Omental fat pad (tissue), 4 donors: ENCODE results near the gene RNF227. TPM values are rescaled to one million over a fixed set of nuclear protein-coding genes. Genes with fewer than 3 reads are reported as not detected.

Experiments
- ATAC-seq: fragments of 150-250 bp; one replicate; pipeline ENCODE4 v1.9.1; 2016; ENCODE audit warnings: mild to moderate bottlenecking, moderate library complexity; ENCODE audit not compliant: low FRiP score
- DNase-seq: peaks from one replicate; pipeline ENCODE4 v3.0.0-alpha.2; 2019; ENCODE audit warnings: low spot score
- total RNA-seq, 4 donors: library from RNA; depleted of rRNA; stranded (reverse); fragments of >200 nt; gene quantifications; one replicate each; pipeline ENCODE4 v1.1.0, GENCODE V29; 2016
- TF ChIP-seq, protein P1 (sequence below), 3 donors: fragments of 450-650 bp; IDR thresholded peaks; one replicate each; pipeline ENCODE4 v1.5.1; 2016 to 2017; ENCODE audit warnings: antibody characterized with exemption in 3 of 3, mild to moderate bottlenecking in 3 of 3, moderate library complexity in 2 of 3

The RNF227 gene
- total RNA-seq, 4 donors from 2014 or later, result 4.1 to 19.1 (median 9.7) TPM

DNA sequence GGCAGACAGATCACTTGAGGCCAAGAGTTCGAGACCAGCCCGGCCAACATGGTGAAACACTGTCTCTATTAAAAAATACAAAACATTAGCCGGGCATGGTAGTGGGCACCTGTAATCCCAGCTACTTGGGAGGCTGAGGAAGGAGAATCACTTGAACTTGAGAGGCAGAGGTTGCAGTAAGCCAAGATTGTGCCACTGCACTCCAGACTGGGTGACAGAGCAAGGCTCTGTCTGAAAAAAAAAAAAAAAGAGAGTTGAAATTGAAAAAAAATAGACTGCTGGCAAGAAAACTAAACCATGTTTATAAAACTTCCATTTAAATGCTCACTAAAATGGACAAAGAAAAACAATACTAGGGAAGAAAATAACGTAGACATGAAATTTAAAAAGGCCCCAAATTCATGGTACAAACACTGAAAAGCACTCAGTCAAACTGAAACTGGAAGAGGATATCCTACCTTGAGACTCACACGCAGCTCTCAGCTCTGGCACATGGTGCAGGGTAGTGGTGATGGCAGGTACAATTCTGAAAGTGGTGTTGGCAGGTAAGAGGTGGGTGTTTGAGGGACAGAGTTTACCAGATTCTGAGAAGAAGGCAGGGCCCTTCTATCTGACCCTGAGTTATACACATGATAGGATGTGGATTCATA, 35.2 kb upstream of the RNF227 start:
- ATAC-seq, result no peak
- no peak for DNase-seq
- TF ChIP-seq, protein P1, sequence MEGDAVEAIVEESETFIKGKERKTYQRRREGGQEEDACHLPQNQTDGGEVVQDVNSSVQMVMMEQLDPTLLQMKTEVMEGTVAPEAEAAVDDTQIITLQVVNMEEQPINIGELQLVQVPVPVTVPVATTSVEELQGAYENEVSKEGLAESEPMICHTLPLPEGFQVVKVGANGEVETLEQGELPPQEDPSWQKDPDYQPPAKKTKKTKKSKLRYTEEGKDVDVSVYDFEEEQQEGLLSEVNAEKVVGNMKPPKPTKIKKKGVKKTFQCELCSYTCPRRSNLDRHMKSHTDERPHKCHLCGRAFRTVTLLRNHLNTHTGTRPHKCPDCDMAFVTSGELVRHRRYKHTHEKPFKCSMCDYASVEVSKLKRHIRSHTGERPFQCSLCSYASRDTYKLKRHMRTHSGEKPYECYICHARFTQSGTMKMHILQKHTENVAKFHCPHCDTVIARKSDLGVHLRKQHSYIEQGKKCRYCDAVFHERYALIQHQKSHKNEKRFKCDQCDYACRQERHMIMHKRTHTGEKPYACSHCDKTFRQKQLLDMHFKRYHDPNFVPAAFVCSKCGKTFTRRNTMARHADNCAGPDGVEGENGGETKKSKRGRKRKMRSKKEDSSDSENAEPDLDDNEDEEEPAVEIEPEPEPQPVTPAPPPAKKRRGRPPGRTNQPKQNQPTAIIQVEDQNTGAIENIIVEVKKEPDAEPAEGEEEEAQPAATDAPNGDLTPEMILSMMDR (IDR thresholded peaks at IDR 0.05), result no peak

DNA sequence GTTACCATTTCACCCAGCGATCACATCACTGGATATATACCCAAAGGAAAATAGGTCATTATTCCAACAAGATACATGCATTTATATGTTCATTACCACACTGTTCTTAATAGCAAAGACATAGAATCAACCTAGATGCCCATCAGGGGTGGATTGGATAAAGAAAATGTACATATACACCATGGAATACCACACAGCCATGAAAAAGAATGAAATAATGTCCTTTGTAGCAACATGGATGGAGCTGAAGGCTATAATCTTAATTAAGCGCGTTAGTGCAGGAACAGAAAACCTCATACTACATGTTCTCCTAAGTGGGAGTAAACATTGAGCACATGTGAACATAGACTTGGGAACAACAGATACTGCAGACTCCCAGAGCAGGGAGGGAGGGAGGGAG, 34.5 kb upstream of the RNF227 start:
- DNase-seq, result no peak
- no peak for ATAC-seq
- TF ChIP-seq, protein P1 (IDR thresholded peaks at IDR 0.05), result no peak

DNA sequence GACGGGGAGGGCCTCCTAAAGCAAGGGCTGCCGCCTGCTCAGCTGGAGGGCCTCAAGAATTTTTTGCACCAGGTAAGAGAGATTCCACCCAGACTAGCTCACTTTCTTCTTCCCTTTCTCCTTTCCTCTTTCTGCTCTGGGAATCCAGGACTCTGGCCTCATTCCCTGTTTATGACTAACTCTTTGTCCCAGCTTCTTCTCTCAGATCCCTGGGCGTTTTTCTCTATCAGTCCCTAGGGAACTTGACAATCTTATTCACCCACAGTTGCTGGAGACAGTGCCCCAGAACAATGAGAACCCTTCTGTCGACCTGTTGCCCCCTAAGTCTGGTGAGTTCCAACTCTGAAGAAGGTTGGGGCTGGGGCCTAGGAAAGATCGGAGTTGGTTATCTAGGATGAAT, 31.6 kb upstream of the RNF227 start:
- no peak for DNase-seq
- TF ChIP-seq, protein P1 (IDR thresholded peaks at IDR 0.05), result no peak
- ATAC-seq, result no peak

DNA sequence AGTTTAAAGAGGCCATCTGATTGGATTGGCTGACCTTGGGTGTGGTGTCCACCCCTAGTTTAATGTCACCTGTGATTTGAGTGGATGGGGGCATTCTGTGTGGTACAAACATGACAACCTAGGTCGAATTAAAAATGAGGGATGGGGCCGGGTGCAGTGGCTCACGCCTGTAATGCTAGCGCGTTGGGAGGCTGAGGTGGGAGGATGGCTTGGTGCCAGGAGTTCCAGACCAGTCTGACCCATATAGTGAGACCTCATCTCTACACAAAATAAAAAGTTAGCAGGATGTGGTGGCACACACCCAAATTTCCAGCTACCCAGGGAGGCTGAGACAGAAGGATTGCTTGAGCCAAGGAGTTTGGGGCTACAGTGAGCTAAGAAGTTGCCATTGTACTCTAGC, 30.4 kb upstream of the RNF227 start:
- ATAC-seq, result no peak
- TF ChIP-seq, protein P1 (IDR thresholded peaks at IDR 0.05), result no peak
- no peak for DNase-seq

DNA sequence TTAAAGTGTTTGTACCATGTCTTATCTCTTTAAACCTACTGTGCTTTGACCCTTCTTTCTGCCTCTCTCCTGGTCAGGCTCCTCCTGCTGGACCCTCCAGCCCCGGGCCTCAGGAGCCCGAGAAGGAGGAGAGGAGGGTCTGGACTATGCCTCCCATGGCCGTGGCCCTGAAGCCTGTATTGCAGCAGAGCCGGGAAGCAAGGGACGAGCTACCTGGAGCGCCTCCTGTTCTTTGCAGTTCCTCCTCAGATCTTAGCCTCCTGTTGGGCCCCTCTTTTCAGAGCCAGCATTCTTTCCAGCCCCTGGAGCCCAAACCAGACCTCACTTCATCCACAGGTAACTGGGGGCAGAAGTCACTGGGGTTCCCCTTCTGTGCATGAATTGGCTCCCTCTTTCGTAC, 29.6 kb upstream of the RNF227 start:
- ATAC-seq, result no peak
- DNase-seq, result no peak
- TF ChIP-seq, protein P1 (IDR thresholded peaks at IDR 0.05), result no peak

DNA sequence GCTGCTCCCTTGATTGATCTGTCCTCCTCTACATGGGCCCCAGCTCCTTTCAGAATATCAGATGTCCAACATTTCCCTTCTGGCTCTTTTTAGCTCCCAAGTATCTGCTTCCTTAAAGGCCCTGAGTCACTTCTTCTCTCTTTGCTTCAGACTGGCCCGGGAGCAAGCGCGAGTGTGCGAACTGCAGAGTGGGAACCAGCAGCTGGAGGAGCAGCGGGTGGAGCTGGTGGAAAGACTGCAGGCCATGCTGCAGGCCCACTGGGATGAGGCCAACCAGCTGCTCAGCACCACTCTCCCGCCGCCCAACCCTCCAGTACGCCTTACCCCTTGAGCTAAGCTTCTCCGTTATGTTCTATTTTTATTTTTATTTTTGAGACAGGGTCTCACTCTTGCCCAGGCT, 28.2 kb upstream of the RNF227 start:
- ATAC-seq (no peak), DNase-seq (no peak)
- TF ChIP-seq, protein P1 (IDR thresholded peaks at IDR 0.05), result no peak

DNA sequence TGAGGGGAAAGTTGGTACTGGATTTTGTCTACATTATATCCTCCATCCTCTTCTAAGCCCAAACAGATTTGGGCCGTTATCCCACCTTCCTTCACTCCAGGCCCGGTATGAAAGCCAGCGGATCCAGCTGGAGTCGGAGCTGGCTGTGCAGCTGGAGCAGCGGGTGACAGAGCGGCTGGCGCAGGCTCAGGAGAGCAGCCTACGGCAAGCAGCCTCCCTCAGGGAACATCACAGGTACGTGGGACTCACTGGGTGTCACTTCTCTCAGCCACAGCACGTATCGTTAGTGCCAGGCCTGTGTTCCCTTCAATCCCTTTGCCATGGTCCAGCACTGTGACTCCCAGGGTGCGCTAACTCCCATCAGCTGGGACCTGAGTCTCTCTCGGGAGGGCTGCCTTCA, 27.2 kb upstream of the RNF227 start:
- no peak for ATAC-seq

More for the DNA sequence above, 27.2 kb upstream of the RNF227 start:
- TF ChIP-seq, protein P1 (IDR thresholded peaks at IDR 0.05), result no peak
- no peak for DNase-seq
